Measurements from ENCODE around the gene DXO.
"Not testable (repeated sequence)": the region's sequence is repeated elsewhere in the genome, so short reads cannot be mapped to it uniquely, and the experiment has no call there.

Gene DXO

GRCh38 chr6:31958741-31959739 is 12.9 kb downstream of the DXO start, which contains the start of the genes NELFE and SKIC2:
TSS of gene NELFE (minus strand) at chr6:31958971. CDS start at chr6:31958446, 525 bp downstream.
TSS of gene SKIC2 (plus strand) at chr6:31959175. CDS start at chr6:31959193, 18 bp downstream.
- peak; percentile 99 for DNase-seq (ENCODE audit: low read depth, low spot score)

GRCh38 chr6:31958412-31958740 is 13.6 kb downstream of the DXO start:
- DNase-seq (ENCODE audit: low read depth, low spot score): no peak

- DNase-seq (ENCODE audit: low read depth, low spot score): no peak
Measured at GRCh38 chr6:31956796-31957195, 15.1 kb downstream of the DXO start.

GRCh38 chr6:31954511-31954910 is 17.4 kb downstream of the DXO start:
- no peak for DNase-seq (ENCODE audit: low read depth, low spot score)

- DNase-seq (ENCODE audit: low read depth, low spot score): no peak
Measured at GRCh38 chr6:31952890-31953289, 19.0 kb downstream of the DXO start.

- peak; percentile 79 for DNase-seq (ENCODE audit: low read depth, low spot score)
Measured at GRCh38 chr6:31952140-31952805, 19.7 kb downstream of the DXO start.

GRCh38 chr6:31949926-31950548 is 21.9 kb downstream of the DXO start:
- DNase-seq (ENCODE audit: low read depth, low spot score): no peak

GRCh38 chr6:31948753-31949413 is 23.1 kb downstream of the DXO start:
- DNase-seq (ENCODE audit: low read depth, low spot score): no peak

GRCh38 chr6:31948306-31948705 is 23.6 kb downstream of the DXO start:
- no peak for DNase-seq (ENCODE audit: low read depth, low spot score)

- no peak for DNase-seq (ENCODE audit: low read depth, low spot score)
Measured at GRCh38 chr6:31947864-31948263, 24.1 kb downstream of the DXO start.

GRCh38 chr6:31947070-31947675 is 24.8 kb downstream of the DXO start:
- DNase-seq (ENCODE audit: low read depth, low spot score): no peak

- no peak for DNase-seq (ENCODE audit: low read depth, low spot score)
Measured at GRCh38 chr6:31946370-31946885, 25.5 kb downstream of the DXO start.

GRCh38 chr6:31945507-31946369 is 26.2 kb downstream of the DXO start, which contains the start of gene CFB:
TSS of gene CFB (plus strand) at chr6:31946095. CDS start at chr6:31946222, 127 bp downstream.
- peak; percentile 72 for DNase-seq (ENCODE audit: low read depth, low spot score)

- no peak for DNase-seq (ENCODE audit: low read depth, low spot score)
Measured at GRCh38 chr6:31945154-31945506, 26.8 kb downstream of the DXO start.

- DNase-seq (ENCODE audit: low read depth, low spot score): no peak
Measured at GRCh38 chr6:31943742-31944141, 28.2 kb downstream of the DXO start.

GRCh38 chr6:31940256-31940664 is 31.7 kb downstream of the DXO start:
- DNase-seq (ENCODE audit: low read depth, low spot score): peak; percentile 20

GRCh38 chr6:31935823-31936222 is 36.1 kb downstream of the DXO start:
- no peak for DNase-seq (ENCODE audit: low read depth, low spot score)

- no peak for DNase-seq (ENCODE audit: low read depth, low spot score)
Measured at GRCh38 chr6:31935021-31935420, 36.9 kb downstream of the DXO start.

GRCh38 chr6:31933537-31933936 is 38.4 kb downstream of the DXO start:
- no peak for DNase-seq (ENCODE audit: low read depth, low spot score)

GRCh38 chr6:31932137-31932536 is 39.8 kb downstream of the DXO start:
- not testable (repeated sequence) for DNase-seq (ENCODE audit: low read depth, low spot score)

Measured in astrocyte of the hippocampus (primary cell).